ENCODE data around the gene INKA2.

Gene INKA2

DNA sequence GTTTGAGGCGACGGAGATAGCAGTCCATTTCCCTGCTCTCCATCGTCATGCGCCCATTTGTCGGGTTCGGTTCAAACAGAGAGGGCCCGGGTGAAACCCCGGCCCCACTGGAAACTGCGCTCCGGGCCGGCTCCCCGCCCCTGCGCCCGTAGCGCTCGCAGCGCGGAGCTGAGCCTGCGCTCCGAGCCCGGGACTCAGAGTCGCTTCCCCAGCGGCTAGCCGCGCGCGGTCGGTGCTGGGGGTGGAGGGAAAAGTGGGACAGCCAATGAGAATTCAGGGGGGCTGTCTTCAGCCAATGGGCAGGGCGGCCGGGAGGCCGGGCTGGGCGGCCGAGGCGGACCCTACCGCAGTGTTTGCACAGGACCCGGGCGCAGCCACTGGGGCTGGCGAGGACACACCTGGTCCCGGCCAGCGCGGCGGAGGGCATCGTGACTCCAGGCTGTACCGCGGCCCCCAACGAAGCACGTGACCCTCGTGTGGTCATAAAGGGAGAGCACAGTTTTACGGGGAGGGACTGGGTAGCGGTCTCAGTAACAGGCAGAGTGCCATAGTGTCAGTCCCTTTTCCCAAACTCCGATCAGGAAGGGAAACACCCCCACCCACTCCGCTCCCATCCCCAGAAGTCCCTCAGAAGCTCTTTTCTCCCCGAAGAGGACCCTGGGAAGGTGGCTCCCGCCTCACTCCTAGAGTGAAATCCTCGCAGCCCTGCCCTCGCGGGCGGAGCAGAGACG lies at the start of gene INKA2:
Gene INKA2, minus strand, starts transcription at position 202 of the 731 bp plus-strand sequence. Its CDS starts 153 bp downstream, at position 49.
- Histone ChIP-seq H3K4me2 (peak within 1 kb of the TSS; percentile 91 to 99 (median 95)), H3K4me3 (peak within 1 kb of the TSS; percentile 57 to 73 (median 64)), H3K27ac (peak within 1 kb of the TSS; percentile 58 to 84 (median 74); a peak in 21 of 22 replicates), H3K9me3 (replicated peaks in 1 of 11) (no peaks in the 10 kb centered on the region), H4K20me1 (peaks cover 0 to 6% (median 0%) of the 10 kb centered on the region in 11 experiments; a peak in 1 of 22 replicates), H3K27me3 (peaks cover 32 to 62% (median 43%) of the 10 kb centered on the region in 11 experiments), H3K4me1 (peaks cover 49 to 78% (median 63%) of the 10 kb centered on the region in 10 experiments), H3K9ac (peak within 1 kb of the TSS; percentile 70 to 86 (median 78)), H3K36me3 (no peaks in the 10 kb centered on the region)
- no peak for TF ChIP-seq Cebpa-rat (IDR thresholded peaks at IDR 0.05)

DNA sequence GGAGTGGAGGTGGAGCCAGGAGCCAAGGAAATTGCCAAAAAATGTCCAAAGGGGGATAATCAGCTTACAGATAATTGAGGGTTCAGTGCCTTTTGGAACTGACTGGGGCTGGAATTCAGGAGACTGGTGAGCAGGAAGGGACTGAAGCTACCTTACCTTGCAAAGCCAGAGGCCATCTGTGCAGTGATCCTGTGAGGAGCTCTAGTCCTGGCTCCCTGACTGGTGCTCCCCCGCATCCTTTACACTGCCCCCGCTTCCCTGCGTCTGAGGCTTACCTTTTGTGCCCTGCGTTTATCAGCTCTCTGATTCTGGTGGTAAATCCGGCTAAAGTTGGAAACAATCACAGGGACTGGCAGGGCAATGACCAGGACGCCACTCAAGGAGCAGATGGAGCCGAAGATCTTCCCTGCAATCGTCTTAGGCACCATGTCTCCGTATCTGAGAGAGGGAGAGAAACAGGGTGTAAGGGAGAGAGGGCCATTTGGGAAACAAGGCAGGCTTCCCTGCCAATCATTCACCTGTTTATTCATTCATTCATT lies 47.5 kb upstream of the INKA2 start:
- Histone ChIP-seq H3K27me3 (no peaks in the 10 kb centered on the region), H3K27ac (no peak overlapping the region), H3K36me3 (no peaks in the 10 kb centered on the region), H3K9ac (no peak overlapping the region), H4K20me1 (no peaks in the 10 kb centered on the region), H3K4me1 (peaks cover 0 to 18% (median 13%) of the 10 kb centered on the region in 10 experiments; a peak in 13 of 20 replicates), H3K4me3 (no peak overlapping the region), H3K4me2 (no peak overlapping the region), H3K9me3 (replicated peaks in 1 of 11) (no peaks in the 10 kb centered on the region)
- TF ChIP-seq Cebpa-rat (IDR thresholded peaks at IDR 0.05): no peak

- Histone ChIP-seq H3K27me3 (no peaks in the 10 kb centered on the region), H3K9me3 (replicated peaks in 1 of 11) (no peaks in the 10 kb centered on the region), H4K20me1 (no peaks in the 10 kb centered on the region), H3K4me1 (peaks cover 0 to 5% (median 2%) of the 10 kb centered on the region in 10 experiments; a peak in 5 of 20 replicates), H3K27ac (no peak overlapping the region), H3K4me3 (no peak overlapping the region), H3K36me3 (no peaks in the 10 kb centered on the region), H3K9ac (no peak overlapping the region), H3K4me2 (no peak overlapping the region)
- TF ChIP-seq Cebpa-rat (IDR thresholded peaks at IDR 0.05): no peak
Observed at GRCh38 chr1:111784273-111784901, 45.2 kb upstream of the INKA2 start.

- no peak overlapping the region for H3K4me3 ChIP-seq
- no peaks in the 10 kb centered on the region for H3K4me1 ChIP-seq
- H3K9me3 ChIP-seq (replicated peaks in 1 of 11): no peaks in the 10 kb centered on the region
- H4K20me1 ChIP-seq: no peaks in the 10 kb centered on the region; a peak in 1 of 22 replicates
- no peak overlapping the region for H3K27ac ChIP-seq
- no peak overlapping the region for H3K4me2 ChIP-seq
- H3K9ac ChIP-seq: no peak overlapping the region
- H3K36me3 ChIP-seq: no peaks in the 10 kb centered on the region
- H3K27me3 ChIP-seq: no peaks in the 10 kb centered on the region
- TF ChIP-seq Cebpa-rat (IDR thresholded peaks at IDR 0.05): no peak
Observed at GRCh38 chr1:111779546-111779945, 40.4 kb upstream of the INKA2 start.

DNA sequence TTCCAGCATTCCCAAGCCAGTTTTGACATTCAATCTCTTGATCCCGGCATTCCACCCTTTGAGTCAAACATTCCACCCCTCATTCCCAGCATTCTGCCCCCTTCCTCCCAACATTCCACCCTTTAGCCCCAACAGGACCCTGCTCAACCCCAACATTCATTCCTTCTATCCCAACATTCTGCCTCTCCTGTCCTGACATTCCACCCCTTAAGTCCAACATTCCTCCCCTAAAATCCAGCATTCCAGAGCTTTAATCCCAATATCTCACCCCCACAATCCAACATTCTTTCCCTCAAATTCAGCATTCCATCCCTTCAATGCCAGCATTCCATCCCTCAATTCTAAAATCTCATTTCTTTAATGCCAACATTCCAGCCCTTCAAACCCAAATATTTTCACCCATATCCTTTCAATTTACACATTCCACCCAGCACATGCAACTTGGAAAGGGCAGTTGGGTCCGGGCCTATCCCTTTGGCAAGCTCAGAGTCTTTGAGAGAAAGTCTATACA lies 39.4 kb upstream of the INKA2 start:
- no peaks in the 10 kb centered on the region for H3K36me3 ChIP-seq
- H3K9ac ChIP-seq: no peak overlapping the region
- H4K20me1 ChIP-seq: no peaks in the 10 kb centered on the region; a peak in 1 of 22 replicates
- no peak overlapping the region for H3K4me3 ChIP-seq
- TF ChIP-seq Cebpa-rat (IDR thresholded peaks at IDR 0.05): no peak
- no peak overlapping the region for H3K4me2 ChIP-seq
- no peaks in the 10 kb centered on the region for H3K9me3 ChIP-seq (replicated peaks in 1 of 11)
- H3K4me1 ChIP-seq: no peaks in the 10 kb centered on the region
- no peaks in the 10 kb centered on the region for H3K27me3 ChIP-seq
- H3K27ac ChIP-seq: no peak overlapping the region

DNA sequence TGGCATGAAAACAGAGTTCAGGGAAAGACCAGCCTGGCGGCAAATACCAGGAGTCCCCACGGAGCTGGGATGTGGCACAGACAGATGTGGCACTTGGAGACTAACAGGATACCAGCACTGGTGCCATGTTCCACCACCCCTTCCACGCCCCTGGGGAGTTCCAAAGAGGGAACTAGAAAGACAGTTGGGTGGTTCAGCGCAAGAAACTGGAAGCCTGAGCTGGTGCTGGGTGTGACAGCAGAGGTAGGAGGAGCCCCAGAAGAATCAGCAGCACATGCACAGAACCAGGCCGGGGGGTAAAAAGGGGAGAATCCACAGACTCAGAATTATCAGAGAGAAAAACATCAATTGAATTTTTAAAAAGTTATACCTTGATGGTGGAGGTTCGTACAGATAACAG lies 38.9 kb upstream of the INKA2 start:
- Histone ChIP-seq H3K27me3 (no peaks in the 10 kb centered on the region), H3K36me3 (no peaks in the 10 kb centered on the region), H3K4me1 (no peaks in the 10 kb centered on the region), H4K20me1 (no peaks in the 10 kb centered on the region; a peak in 1 of 22 replicates), H3K9ac (no peak overlapping the region), H3K4me3 (no peak overlapping the region), H3K9me3 (replicated peaks in 1 of 11) (no peaks in the 10 kb centered on the region), H3K27ac (no peak overlapping the region), H3K4me2 (no peak overlapping the region)
- TF ChIP-seq Cebpa-rat (IDR thresholded peaks at IDR 0.05): no peak

DNA sequence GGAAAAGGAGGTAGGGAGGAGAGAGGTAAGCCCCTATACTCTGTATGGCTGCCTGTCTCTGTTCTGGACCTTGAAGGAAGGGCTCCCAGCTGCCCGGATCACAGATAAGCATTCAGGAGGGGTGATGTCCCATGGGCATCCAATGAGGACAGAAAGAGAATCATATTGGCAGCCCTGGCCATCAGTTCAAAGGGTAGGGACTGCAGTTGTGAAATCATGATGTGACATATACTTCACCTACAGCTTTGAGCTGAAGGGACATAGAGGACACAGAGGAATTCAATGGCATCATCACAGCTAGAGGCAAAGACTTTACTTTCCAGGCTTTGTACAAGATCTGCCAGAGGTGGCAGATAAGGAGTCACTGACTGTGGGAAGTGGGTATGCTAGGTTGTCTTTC lies 38.1 kb upstream of the INKA2 start:
- H3K4me2 ChIP-seq: no peak overlapping the region
- no peaks in the 10 kb centered on the region for H3K4me1 ChIP-seq
- H3K4me3 ChIP-seq: no peak overlapping the region
- H4K20me1 ChIP-seq: no peaks in the 10 kb centered on the region; a peak in 1 of 22 replicates
- H3K27me3 ChIP-seq: no peaks in the 10 kb centered on the region
- H3K9ac ChIP-seq: no peak overlapping the region
- H3K27ac ChIP-seq: no peak overlapping the region
- no peaks in the 10 kb centered on the region for H3K9me3 ChIP-seq (replicated peaks in 1 of 11)
- H3K36me3 ChIP-seq: no peaks in the 10 kb centered on the region; a peak in 1 of 22 replicates
- TF ChIP-seq Cebpa-rat (IDR thresholded peaks at IDR 0.05): no peak

DNA sequence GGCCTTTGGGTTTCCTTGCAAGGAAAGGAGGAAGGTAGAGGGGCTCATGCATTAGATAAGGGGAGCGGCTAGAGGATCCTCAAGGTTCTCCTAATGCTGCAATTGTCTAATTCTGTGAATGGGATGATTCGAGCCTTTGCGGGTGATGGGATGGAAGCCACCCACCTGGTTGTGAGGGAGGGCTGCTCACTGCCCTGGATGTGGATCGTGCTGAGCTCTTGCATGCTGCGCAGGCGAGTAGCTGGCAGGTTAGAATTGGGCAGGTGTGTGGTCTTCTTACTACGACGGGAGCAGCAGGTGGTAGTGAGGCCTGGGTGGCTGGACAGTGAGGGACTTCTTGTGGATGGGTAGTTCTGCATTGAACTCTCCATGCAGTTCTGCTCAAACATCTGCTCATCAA lies 37.7 kb upstream of the INKA2 start:
- H3K36me3 ChIP-seq: no peaks in the 10 kb centered on the region; a peak in 1 of 22 replicates
- no peak overlapping the region for H3K4me2 ChIP-seq
- TF ChIP-seq Cebpa-rat (IDR thresholded peaks at IDR 0.05): no peak

GRCh38 chr1:111776391-111776790 lies 37.2 kb upstream of the INKA2 start:
- H3K4me2 ChIP-seq: no peak overlapping the region
- H3K27me3 ChIP-seq: no peaks in the 10 kb centered on the region
- H3K9me3 ChIP-seq (replicated peaks in 1 of 11): no peaks in the 10 kb centered on the region
- no peak overlapping the region for H3K4me3 ChIP-seq
- no peak overlapping the region for H3K27ac ChIP-seq
- TF ChIP-seq Cebpa-rat (IDR thresholded peaks at IDR 0.05): no peak
- peaks cover 0 to under 1% (median 0%) of the 10 kb centered on the region in 11 experiments; a peak in 1 of 22 replicates for H3K36me3 ChIP-seq
- no peaks in the 10 kb centered on the region for H3K4me1 ChIP-seq
- H3K9ac ChIP-seq: no peak overlapping the region
- H4K20me1 ChIP-seq: peaks cover 0 to 4% (median 0%) of the 10 kb centered on the region in 11 experiments; a peak in 1 of 22 replicates

More for the DNA sequence above, 37.7 kb upstream of the INKA2 start:
- Histone ChIP-seq H4K20me1 (peaks cover 0 to 1% (median 0%) of the 10 kb centered on the region in 11 experiments; a peak in 1 of 22 replicates), H3K4me3 (no peak overlapping the region), H3K27ac (no peak overlapping the region), H3K27me3 (no peaks in the 10 kb centered on the region), H3K4me1 (no peaks in the 10 kb centered on the region), H3K9me3 (replicated peaks in 1 of 11) (no peaks in the 10 kb centered on the region), H3K9ac (no peak overlapping the region)

Measured in BLaER1 treated with 17β-estradiol and CSF1 and Interleukin-3, amounts not matched to agents 10 nM and 100 nM (cell line).